HG03457 (cell line): Measurements from ENCODE around the gene EOGT.
A peak's percentile ranks its signal among the peaks of the same experiment; 100 is the strongest.

Experiments used
- ATAC-seq: cut with Tn5 transposase; IDR thresholded peaks from one replicate; pipeline ENCODE4 v1.9.1; 2021; ENCODE audit warnings: moderate number of reproducible peaks; ENCODE audit not compliant: unreplicated experiment

The EOGT gene

DNA sequence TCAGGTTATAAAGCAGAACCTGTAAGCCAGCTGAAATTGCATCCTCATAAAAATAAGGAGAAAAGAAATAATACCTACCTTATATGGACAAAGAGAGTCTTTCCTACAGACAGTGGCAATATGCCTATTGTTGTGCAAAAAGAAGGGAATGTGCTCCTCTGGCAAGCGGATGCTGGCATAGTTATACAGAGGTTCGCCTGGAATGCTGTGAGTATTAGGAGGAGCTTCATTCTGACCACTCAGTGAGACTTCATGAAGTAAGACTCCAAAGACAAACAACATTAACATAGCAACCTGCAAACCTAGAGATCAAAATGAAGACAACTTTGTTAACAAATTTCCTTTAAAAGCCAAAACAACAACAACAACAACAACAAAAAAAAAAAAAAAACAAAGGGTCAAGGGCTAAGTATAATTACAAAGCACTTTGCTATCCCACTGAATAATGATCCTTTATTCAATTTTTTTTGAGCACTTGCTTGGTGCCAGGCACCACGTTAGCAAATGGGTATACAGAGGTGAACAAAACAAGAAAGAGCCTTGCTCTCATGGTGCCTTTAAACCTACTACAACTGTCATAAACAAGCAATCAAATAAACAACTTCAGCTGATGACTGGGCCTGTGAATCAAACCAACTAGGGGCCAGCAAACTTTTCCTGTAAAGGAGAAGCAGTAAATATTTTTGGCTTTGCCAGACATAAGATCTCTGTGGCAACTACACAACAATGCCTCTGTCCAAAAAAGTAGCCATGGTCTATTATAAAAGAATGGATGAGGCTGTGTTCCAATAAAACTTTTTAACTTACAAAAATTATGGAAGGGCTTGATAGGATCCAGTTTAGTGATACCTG, 3.7 kb downstream of the EOGT start:
- ATAC-seq: no peak

DNA sequence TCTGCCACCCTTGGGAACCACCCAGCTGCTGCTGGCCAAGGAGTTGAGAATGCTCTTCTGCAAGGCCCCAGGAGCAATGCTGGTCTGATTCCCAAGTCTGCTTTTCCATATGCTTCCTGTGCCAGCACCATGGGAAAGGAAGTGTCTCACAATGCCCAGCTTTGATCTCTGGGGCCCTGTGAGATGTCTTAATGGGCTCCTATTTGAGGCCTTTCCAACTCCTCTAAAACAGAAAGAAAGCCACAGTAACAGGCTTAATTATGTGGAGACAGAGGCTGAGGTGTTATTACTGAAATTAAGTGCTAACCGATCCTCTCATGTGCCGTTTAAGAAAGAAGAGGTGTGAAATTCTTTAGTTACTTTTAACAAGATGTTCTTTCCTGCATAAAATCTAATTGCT, 4.5 kb downstream of the EOGT start:
- no peak for ATAC-seq

DNA sequence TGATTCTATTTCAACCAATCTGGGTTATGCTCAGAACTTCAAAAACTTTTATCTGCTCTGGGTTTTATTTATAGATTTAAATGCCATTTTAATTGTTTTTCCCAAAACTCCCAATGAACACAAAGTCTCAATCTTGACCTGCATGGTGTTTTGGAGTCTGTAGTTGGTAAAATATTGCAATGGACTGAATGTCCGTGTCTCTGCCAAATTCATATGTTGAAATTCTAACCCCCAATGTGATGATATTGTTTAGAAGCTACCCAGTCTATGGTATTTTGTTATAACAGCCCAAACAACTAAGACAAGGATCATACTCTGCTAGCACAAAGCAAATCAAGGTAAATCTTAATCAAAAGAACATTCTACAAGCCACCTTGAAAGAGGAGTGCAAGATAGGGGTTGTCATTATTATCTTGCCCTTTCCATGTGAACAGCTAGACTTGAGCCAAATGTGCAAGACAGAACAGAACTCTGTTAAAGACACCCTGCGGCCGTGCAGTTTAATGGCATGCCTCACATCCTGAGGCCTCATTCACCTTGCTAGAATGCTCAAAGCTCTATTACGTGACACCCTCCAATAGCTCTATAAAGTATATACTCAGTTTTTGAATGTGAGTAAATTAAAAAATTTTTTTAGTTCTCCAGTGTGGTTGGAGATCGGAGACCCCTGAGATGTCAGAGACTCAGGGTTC, 7.5 kb downstream of the EOGT start:
- no peak for ATAC-seq

DNA sequence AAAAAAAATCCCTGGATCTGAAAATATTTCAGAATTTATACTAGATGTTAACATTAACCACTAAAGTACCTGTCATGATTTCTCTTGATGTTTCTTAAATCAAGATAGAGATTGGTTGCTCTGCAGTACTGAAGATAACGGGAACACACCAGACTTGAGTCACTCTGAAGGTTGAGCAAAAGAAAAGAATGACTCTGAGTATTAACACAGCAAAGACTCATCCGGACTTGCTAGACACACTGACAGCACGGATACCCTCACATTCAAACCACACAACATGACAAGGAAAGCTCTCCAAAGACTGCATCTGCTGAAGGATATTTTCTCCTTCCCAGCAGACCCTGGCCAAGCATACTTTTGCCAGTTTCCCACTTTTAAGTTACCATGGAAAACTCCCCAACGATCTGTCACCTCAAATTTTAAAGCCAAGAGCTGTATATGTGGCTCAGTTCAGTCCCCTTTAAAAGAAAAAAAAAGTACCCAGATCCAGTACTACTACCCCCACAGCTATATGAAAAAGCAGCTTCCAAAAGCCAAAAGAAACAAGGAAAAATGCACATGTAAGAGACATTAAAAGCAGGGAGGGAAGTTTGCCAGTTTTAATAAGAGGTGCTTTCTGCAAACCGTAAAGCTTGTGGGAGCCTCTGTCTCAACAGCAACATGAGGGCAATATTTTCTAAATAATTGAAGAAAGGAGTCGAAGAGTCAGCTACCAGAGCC, 8.3 kb downstream of the EOGT start:
- ATAC-seq: no peak

DNA sequence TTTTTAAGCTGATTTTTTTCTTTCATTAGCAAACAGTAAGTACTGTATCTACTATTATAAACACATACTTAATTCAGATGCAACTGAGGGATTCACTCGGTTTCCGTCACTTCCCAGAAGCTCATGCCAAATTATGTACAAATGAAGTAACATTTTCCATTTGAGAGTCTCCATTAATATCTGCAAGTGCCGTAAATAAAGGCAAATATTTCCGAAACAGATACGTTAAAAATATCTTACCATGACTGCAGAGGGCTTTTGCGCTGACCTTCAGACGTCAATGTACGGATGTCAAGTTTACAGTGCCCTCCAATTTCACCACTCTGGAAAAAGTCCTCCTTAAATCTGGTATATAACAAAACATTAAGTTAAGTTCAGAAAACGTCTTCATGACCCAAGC, 9.3 kb downstream of the EOGT start:
- no peak for ATAC-seq

DNA sequence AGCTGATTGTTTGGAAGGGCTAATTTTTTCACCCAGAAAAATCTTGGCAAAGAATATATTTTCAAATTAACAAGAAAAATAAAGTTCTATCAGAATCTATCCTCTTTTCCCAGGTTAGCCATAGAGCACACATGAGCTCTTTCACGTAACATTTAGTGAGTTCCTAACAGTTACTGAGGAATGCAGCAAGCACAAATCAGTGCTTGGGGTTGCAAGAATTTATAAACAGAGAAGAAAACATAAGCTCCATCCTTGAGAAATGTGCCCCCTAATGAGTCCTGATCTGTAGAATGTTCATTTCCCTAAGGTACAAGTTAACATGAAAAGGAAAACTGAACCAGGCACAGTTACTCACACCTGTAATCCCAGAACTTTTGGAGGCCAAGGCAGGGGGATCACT, 13.9 kb downstream of the EOGT start:
- ATAC-seq: no peak

DNA sequence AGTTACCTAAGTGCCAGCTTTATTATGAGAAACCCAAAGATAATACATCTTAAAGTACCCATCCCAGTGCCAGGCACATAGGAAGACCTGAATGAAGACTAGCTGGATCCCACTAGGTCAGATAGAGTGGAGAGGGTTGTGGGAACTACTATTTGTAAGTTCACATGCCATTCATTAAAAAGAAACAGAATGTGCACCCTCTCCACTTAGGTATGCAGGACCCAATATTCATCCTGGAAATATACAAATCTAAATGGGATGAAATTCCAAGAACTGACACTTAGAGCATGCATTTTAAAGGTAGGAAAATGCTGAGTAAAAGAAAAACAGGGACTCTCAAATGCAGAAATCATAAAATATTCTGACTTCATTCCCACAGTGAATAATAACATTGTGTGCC, 14.3 kb downstream of the EOGT start:
- no peak for ATAC-seq

DNA sequence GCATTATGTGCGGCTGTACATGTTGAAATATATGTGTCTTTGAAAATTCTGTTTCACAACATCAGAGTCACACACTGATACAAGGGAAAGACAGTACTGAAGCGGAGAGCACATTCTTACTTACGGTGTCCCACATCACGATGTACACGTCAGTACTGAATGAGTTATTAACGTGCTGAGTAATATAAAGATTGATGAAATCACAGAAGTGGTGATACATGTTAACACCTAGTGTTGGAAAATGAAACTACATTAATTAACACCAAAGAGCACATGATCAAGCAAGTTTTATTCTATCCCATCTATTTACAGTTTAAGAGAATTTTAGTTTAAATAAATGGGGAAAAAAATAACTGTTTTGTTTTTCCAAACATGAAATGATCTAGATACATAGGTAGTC, 15.6 kb downstream of the EOGT start:
- no peak for ATAC-seq

DNA sequence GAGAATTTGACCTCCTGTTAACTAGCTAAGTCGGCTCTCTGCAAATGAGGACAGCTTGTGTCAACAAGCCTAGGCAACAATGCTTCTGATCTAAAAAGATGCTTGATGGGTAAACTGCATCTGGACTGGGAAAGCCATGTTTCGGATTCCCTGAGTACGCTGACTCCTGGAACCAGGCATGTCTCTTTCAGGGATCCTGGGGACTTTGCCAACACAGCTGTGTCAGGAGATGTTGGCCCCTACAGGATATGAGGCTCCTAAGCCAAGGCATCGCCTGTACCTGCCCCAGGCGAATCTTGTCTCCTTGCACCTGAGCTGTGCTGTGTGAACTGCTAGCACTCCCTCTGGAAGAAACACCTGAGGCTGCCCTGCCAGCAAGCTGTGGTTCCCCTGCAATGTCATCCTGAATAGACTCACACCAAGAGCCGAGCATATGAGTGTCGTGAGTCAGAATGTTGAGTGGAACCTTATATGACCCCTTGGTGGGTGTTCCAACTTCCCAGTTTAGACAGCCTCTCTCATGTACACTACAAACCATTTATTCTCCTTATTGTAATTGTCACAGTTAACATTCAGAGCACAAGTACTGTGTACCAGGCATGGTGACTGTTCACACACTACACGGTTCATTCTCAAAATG, 17.0 kb downstream of the EOGT start:
- ATAC-seq: no peak

DNA sequence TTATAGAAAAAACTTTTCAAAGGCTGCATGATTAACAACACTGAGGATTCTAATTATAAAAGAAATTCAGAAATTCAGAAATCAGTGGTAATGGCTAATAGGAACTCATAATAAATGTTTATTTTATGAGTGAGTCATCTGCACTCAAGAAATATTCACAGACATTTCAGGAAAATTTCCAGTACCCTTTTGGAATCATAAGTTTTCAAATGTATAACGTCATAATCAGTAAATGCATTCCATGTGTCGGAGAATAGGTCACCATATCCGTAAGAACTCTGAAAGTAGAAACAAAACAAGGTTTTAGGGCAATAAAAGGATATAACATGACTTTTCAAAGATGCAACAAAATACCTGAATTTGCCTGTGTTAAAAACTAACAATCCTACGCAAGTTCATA, 24.7 kb downstream of the EOGT start:
- no peak for ATAC-seq

DNA sequence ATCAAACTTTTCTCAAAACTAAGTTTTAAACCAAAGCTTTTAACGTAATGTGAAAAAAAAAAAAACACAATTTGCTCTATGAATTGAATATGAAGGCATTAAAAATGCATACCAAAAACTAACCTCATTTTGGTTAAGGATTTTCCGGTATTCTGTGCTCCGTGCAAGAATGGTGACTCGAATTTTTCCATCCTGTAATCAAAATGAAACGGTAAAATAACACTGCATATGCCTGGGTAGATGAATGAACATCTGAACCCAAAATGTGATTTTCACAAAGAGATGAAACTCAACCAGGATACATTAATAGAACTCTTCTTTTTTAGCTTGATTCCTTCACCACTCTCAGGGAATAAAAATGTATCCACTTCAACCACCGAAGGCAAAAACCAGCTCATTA, 26.2 kb downstream of the EOGT start:
- no peak for ATAC-seq

DNA sequence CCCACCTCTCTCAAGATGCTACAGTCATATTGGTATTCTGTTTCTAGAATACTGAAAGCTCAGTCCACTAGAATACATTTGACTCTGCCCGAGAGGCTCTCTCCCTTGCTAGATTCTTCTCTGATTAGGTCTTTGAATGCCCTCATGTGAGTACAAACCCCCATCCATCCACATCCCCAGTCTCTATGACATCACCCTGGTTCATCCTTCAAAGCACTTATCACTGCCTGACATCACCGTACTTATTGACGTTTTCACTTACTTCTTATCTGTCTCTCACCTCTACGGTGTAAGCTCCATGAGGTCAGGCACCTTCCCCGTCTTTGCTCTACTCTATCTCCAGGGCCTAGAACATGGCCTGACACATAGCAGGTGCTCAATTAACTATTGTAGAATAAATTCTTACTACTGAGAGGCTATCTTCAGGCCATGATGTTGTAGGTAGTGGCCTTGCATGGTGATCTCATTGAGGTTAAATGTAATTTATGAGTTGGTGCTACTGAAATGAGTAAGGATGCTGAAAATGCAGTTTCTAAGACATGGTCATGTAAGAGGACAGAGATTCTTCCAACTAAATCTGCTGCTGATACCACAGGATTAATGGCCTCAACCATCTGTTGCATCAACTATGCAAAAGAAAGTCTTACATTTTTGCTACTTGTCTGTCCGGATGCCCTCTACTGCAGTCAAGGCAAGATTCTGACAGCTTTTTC, 26.8 kb downstream of the EOGT start:
- no peak for ATAC-seq

DNA sequence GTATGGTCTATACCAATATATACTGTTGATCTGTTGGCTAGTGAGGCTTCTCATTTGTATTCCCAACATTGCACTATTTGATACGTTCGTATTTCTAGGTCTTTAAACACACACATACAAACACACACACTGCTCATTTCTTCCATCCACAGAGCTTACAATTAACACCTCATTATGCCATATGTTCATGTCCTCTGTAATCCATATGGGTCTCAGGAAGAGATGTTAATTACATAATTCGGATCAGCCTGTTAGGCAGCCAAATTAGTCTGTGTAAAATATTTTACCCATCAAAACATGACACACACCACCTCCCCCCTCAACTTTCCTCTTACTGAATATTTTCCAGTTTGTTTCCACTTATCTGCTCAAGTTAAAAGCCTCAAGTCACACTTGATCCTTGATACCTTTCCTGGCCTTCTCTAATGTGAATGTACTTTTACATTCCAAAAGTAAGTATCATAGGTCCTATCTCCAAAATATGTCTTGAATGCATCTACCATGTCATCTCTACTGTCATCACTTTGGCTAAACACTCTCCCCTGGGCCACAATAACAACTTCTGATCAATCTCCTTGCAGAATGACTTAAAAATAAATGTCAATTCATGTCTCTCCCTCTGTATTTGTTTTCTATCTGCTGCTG, 28.2 kb downstream of the EOGT start:
- ATAC-seq: no peak

DNA sequence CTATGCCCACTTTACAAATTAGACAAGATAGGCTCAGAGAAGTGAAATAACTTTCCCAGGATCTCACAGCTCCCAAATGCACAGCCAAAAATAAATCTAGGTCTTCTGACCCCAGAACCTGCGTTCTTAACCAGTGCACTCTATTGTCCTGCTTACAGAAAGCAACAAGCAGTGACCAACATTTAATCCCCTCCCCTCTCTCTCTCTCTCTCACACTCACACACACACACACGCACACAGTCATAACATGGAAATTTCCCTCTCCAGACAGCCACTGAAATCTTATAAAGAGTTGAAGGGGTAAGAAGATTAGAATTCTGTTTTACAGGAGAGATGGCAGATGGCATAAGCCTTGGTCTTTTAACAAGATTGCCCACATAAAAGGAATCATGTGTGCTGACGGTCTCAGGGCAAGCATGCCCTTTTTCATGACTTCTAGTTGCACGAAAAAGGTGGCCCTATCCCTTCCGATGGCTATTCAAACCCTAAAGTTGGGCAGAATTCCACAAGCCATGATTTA, 29.4 kb downstream of the EOGT start:
- no peak for ATAC-seq

DNA sequence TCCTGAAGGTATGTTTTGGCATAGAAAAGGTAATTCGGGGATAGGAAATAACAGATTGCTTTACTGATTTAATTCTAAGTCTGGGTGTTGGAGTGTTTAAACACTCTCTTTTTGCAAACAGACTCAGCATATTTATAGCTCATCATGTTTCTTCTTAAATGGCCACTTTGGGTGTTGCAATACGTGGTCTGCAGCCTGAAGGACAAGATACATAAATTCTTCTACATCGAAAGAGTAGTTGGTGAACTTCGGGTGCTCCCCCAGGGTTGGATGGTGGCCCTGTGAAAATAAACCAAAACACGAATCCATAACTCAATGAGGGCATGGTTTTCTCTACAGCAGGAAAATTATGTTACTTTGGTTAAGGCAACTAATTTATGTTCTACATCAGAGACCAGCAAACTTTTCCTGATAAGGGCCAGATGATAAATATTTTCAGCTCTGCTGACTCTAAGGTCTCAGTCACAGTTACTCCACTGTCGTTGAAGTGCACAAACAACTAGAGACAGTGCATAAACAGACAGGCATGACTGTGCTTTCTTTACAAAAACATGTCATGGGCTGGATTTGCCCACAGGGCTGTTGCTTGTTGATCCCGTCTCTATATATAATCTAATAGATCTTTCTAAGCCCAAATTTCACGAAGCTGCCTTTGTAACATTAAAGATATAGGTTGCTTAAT, 35.9 kb downstream of the EOGT start:
- no peak for ATAC-seq

DNA sequence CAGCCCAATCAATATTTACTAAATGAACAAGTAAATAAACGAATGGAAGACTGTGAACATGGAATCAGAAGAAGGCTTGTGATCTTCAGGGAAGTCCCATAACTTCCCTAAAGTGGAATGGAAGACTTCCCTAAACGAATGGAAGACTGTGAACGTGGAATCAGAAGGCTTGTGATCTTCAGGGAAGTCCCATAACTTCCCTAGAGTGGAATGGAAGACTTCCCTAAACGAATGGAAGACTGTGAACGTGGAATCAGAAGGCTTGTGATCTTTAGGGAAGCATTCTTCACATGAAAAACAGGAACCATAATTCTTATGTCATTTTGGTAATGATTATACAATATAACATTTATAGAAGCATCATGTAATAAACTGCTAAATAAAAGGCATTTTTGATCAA, 38.8 kb downstream of the EOGT start:
- ATAC-seq: no peak

DNA sequence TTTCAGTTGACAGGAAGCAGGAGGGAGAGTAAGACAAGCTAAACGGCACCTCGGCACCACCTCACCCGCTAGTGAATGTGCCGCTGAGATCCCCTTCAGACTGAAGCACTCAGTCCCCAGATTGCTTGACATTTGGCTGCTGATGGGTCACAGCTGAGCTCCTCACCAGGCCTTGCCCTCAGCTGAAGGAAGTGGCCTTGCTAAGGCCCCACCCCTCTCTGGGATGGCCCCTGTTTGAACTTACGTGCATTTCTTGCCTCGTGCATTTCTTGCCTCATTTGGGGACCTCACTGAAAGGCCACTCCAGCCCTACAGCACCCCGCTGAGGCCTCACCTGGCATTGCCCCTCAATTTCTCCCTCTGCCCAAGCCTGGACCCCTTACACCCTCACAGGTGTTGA, 39.8 kb downstream of the EOGT start:
- no peak for ATAC-seq

DNA sequence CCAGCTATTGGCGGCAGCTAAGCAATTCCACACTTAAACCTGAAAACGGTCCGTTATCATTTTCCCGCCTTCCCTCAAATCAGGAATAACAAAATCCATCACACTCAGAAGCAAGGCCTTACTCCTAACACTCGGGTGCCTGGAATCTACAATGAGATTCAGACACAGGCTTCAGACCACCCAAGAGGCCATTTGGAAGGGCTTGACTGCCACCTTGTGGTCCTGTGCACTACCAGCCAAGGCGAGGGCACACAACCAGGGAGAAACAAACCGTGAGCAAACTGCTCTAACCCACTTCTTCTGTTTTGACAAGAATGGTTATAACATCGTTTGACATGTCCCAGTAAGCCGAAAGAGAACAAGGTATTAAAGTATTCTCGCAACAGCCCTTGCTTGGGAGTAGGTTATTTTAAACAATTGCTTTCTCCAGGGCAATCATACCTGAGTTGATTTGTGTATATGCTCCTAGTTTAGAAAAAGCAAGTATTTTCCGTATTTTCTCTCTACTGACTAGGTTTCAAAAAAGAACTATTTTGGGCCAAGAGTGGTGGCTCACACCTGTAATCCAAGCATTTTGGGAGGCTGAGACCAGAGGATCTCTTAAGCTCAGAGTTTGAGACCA, 41.0 kb downstream of the EOGT start:
- ATAC-seq: peak; percentile 84

DNA sequence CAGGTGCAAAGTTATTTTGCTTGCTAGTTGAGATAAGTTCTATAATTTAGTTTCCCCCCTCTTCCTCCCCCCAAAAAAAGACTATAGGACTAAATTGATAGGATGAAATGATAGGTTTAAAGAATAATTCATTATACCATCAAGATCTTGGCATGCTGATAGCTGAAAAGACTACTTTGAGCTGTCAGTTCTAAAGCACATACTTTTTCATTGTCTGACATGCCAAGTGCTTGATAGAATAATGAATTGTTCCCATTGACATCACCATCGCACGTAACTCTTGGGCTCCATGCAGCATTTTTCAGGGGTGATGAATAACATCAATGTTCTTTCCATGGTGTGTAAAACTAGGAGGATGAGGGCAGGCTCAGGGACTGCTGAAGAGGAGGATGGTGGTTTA, 48.8 kb downstream of the EOGT start:
- ATAC-seq: no peak
